Smooth muscle cell (in vitro differentiated cells): ENCODE results near the gene ABCA5. TPM values are rescaled to one million over a fixed set of nuclear protein-coding genes. Genes with fewer than 3 reads are reported as not detected.

Experiments used
- DNase-seq: peaks from one replicate; lab custom pipeline; 2025; ENCODE audit not compliant: unreplicated experiment; lab: John Stamatoyannopoulos, UW
- H2AFZ ChIP-seq: fragments of 200-600 bp; sonication (generic); 2 replicates; pipeline ENCODE4 v1.6.0; 2016; ENCODE audit warnings: antibody characterized with exemption, low read depth, mild to moderate bottlenecking
- H3F3A ChIP-seq: fragments of 200-600 bp; sonication (generic); 2 replicates; pipeline ENCODE4 v1.6.0; 2017; ENCODE audit warnings: antibody characterized with exemption, low read depth
- H3K27ac ChIP-seq: fragments of 200-600 bp; sonication (generic); 2 replicates; pipeline ENCODE4 v1.5.1; 2016; ENCODE audit warnings: low read depth, mild to moderate bottlenecking
- H3K27me3 ChIP-seq: fragments of 200-600 bp; sonication (generic); 2 replicates; pipeline ENCODE4 v1.6.1; 2016; ENCODE audit warnings: low read depth, mild to moderate bottlenecking
- H3K36me3 ChIP-seq: fragments of 200-600 bp; sonication (generic); 2 replicates; pipeline ENCODE4 v1.5.1; 2016; ENCODE audit warnings: low read depth
- H3K4me1 ChIP-seq: fragments of 200-600 bp; sonication (generic); 2 replicates; pipeline ENCODE4 v1.5.1; 2016; ENCODE audit warnings: low read depth
- H3K4me2 ChIP-seq: fragments of 200-600 bp; sonication (generic); 2 replicates; pipeline ENCODE4 v1.6.0; 2016; ENCODE audit warnings: mild to moderate bottlenecking
- H3K4me3 ChIP-seq: fragments of 200-600 bp; sonication (generic); 2 replicates; pipeline ENCODE4 v1.5.1; 2016; ENCODE audit warnings: mild to moderate bottlenecking
- H3K79me2 ChIP-seq: fragments of 200-600 bp; sonication (generic); 2 replicates; pipeline ENCODE4 v1.6.0; 2016; ENCODE audit warnings: low read depth, mild to moderate bottlenecking
- H3K9ac ChIP-seq: fragments of 200-600 bp; sonication (generic); 2 replicates; pipeline ENCODE4 v1.6.0; 2016; ENCODE audit warnings: low read depth
- H3K9me3 ChIP-seq: fragments of 200-600 bp; sonication (generic); replicated peaks from 2 replicates; pipeline ENCODE4 v1.5.1; 2016; ENCODE audit warnings: low read depth
- H4K20me1 ChIP-seq: fragments of 200-600 bp; sonication (generic); 2 replicates; pipeline ENCODE4 v1.6.0; 2016; ENCODE audit warnings: low read depth
- WGBS: methylation state at CpG from one replicate; pipeline ENCODE4 v1.1.7; 2016; ENCODE audit warnings: low lambda C conversion rate; 5-methylcytosine and 5-hydroxymethylcytosine counted together
- polyA plus RNA-seq: library from polyadenylated mRNA; unstranded; fragments of >200 nt; fragmentation: Nextera tagmentation; extraction: Ambion mirVana; gene quantifications from 2 replicates; pipeline ENCODE4 v1.2.1, GENCODE V29; 2016
- total RNA-seq: library from RNA; depleted of rRNA; stranded (reverse); fragments of >200 nt; gene quantifications from 2 replicates; pipeline ENCODE4 v1.2.3, GENCODE V29; 2014
- TF ChIP-seq, protein P1 (sequence below): fragments of 200-600 bp; sonication (generic); IDR thresholded peaks from 2 replicates; pipeline ENCODE4 v1.5.1; 2017; ENCODE audit warnings: borderline replicate concordance, mild to moderate bottlenecking, antibody characterized with exemption; ENCODE audit not compliant: insufficient read depth, poor library complexity, severe bottlenecking

Gene ABCA5
- total and polyA plus RNA-seq, 2 experiments from 2014 or later, result 2.2 to 11.3 TPM

DNA sequence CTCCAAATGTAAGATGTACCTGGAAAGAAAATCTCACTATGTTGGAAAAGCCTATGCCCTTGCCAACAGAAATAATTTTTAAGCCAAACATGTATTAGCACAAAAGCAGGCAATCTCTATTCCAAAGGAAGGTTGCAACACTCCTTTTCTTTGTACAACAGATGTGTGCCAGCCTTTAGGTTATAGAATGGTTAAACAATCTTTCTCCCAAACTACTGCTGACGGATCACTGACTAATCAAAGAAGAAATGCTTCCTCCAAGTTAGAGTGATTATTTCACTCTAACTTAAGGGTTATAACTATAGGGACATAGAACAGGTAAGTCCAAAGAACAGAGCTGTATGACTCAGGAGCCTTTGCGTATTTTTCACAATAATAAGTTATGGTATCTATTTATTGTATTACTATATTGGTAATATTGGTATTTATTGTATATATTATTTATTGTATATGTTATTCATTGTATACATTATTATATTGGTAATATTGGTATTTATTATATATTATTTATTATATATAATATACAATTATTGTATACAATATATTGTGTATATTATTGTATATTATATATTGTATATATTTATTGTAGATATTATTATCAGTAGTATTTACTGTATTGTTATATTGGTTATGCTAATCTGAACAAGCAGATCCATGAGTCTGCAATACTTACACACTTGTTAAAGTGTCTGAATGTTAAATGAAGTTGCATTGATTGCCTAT lies 36.7 kb upstream of the ABCA5 start:
- Histone ChIP-seq H3K27me3 (no peaks in the 10 kb centered on the region), H3K9ac (no peak overlapping the region), H4K20me1 (no peaks in the 10 kb centered on the region), H3K9me3 (no peaks in the 10 kb centered on the region), H3K4me1 (no peaks in the 10 kb centered on the region), H3K36me3 (no peaks in the 10 kb centered on the region), H3K27ac (no peak overlapping the region), H3F3A (no peaks in the 10 kb centered on the region), H3K79me2 (no peaks in the 10 kb centered on the region), H3K4me2 (no peak overlapping the region), H2AFZ (no peak overlapping the region), H3K4me3 (no peak overlapping the region)
- WGBS, result 93% methylated on average over 2 of the region's 2 CpGs
- TF ChIP-seq, protein P1, sequence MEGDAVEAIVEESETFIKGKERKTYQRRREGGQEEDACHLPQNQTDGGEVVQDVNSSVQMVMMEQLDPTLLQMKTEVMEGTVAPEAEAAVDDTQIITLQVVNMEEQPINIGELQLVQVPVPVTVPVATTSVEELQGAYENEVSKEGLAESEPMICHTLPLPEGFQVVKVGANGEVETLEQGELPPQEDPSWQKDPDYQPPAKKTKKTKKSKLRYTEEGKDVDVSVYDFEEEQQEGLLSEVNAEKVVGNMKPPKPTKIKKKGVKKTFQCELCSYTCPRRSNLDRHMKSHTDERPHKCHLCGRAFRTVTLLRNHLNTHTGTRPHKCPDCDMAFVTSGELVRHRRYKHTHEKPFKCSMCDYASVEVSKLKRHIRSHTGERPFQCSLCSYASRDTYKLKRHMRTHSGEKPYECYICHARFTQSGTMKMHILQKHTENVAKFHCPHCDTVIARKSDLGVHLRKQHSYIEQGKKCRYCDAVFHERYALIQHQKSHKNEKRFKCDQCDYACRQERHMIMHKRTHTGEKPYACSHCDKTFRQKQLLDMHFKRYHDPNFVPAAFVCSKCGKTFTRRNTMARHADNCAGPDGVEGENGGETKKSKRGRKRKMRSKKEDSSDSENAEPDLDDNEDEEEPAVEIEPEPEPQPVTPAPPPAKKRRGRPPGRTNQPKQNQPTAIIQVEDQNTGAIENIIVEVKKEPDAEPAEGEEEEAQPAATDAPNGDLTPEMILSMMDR, result no peak
- DNase-seq, result no peak

DNA sequence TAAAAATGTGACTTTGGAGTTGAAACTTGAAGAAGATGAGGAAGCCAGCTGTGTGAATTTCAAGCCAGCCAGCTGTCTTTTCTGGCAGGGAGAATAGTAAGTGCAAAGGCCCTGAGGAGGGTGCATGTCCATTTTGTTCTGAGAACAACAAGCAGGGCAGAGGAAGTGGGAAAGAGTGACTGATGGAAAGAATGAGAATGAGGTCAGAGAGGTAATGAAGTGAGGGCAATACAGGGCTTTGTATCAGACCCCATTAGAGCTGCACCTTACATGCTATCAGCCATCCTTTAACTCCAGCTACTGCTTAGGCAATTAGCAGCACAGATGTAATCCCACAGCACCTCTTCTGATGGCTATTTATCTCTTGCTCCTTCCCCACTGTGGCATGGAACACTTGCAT lies 34.2 kb upstream of the ABCA5 start:
- no peak for DNase-seq
- no peak overlapping the region for H3K4me3 ChIP-seq
- H3K4me1 ChIP-seq, result no peaks in the 10 kb centered on the region
- no peaks in the 10 kb centered on the region for H4K20me1 ChIP-seq
- no peak overlapping the region for H2AFZ ChIP-seq
- H3K27ac ChIP-seq, result no peak overlapping the region
- no peaks in the 10 kb centered on the region for H3K79me2 ChIP-seq
- H3K9ac ChIP-seq, result no peak overlapping the region
- H3K4me2 ChIP-seq, result no peak overlapping the region
- H3K9me3 ChIP-seq, result no peaks in the 10 kb centered on the region
- no peaks in the 10 kb centered on the region for H3F3A ChIP-seq
- TF ChIP-seq, protein P1, result no peak
- no peaks in the 10 kb centered on the region for H3K36me3 ChIP-seq
- no peaks in the 10 kb centered on the region for H3K27me3 ChIP-seq

GRCh38 chr17:69358688-69359596 lies 32.0 kb upstream of the ABCA5 start:
- no peak for DNase-seq
- Histone ChIP-seq H3K36me3 (no peaks in the 10 kb centered on the region), H3K27ac (no peak overlapping the region), H3K79me2 (no peaks in the 10 kb centered on the region), H3F3A (no peaks in the 10 kb centered on the region), H3K4me3 (no peak overlapping the region), H2AFZ (no peak overlapping the region), H3K9me3 (no peaks in the 10 kb centered on the region), H4K20me1 (no peaks in the 10 kb centered on the region), H3K27me3 (no peaks in the 10 kb centered on the region), H3K9ac (no peak overlapping the region), H3K4me1 (no peaks in the 10 kb centered on the region), H3K4me2 (no peak overlapping the region)
- TF ChIP-seq, protein P1, result no peak
- 73% methylated on average over 3 of the region's 3 CpGs for WGBS
